ENCODE data around the gene TNNT2. TPM values are rescaled to one million over a fixed set of nuclear protein-coding genes. Genes with fewer than 3 reads are reported as not detected.

TNNT2 gene
- total RNA-seq, 1 donor from 2014 or later: 6.1 TPM

GRCh38 chr1:201329801-201330200 is 47.7 kb downstream of the TNNT2 start:
- Histone ChIP-seq H3K4me2 (ENCODE audit: low read length) (no peak overlapping the region), H3K36me3 (ENCODE audit: insufficient read depth, low read length) (no peaks in the 10 kb centered on the region), H4K20me1 (ENCODE audit: insufficient read depth, low read length) (no peaks in the 10 kb centered on the region), H3K27ac (ENCODE audit: low read depth, low read length) (no peak overlapping the region), H3K9me3 (ENCODE audit: insufficient read depth, low read depth, low read length) (no peaks in the 10 kb centered on the region), H2AFZ (ENCODE audit: low read depth, low read length) (no peak overlapping the region), H3K4me1 (ENCODE audit: insufficient read depth, low read length) (peaks cover 6% of the 10 kb centered on the region), H3K27me3 (ENCODE audit: insufficient read depth, low read length) (peaks cover 12% of the 10 kb centered on the region), H3K79me2 (ENCODE audit: insufficient read depth, low read length) (no peaks in the 10 kb centered on the region), H3K9ac (ENCODE audit: low read length) (no peak overlapping the region), H3K4me3 (ENCODE audit: insufficient read depth, low read depth, low read length) (no peak overlapping the region)
- Mint-ChIP-seq H3K36me3 (ENCODE audit: low read depth, unreplicated experiment) (peaks cover 2% of the 10 kb centered on the region), H3K27me3 (ENCODE audit: low read depth, unreplicated experiment) (peaks cover 63% of the 10 kb centered on the region), H3K4me1 (ENCODE audit: low read depth, unreplicated experiment) (no peaks in the 10 kb centered on the region), H3K9me3 (ENCODE audit: unreplicated experiment) (peaks cover 16% of the 10 kb centered on the region), H3K27ac (ENCODE audit: unreplicated experiment) (no peak overlapping the region), H3K4me3 (ENCODE audit: unreplicated experiment) (no peak overlapping the region)
- no peak for DNase-seq (ENCODE audit: low read depth)
- FAIRE-seq: no peak
- TF ChIP-seq CTCF (IDR thresholded peaks at IDR 0.05; ENCODE audit: insufficient read depth, low read depth, low read length): no peak
- TF ChIP-seq EZH2 (IDR thresholded peaks at IDR 0.05; ENCODE audit: insufficient read depth, low read length): no peak

GRCh38 chr1:201329286-201329685 is 48.2 kb downstream of the TNNT2 start:
- no peak overlapping the region for H3K4me3 Mint-ChIP-seq (ENCODE audit: unreplicated experiment)
- no peaks in the 10 kb centered on the region for H3K4me1 Mint-ChIP-seq (ENCODE audit: low read depth, unreplicated experiment)
- H3K27ac ChIP-seq (ENCODE audit: low read depth, low read length): no peak overlapping the region
- H3K9me3 ChIP-seq (ENCODE audit: insufficient read depth, low read depth, low read length): no peaks in the 10 kb centered on the region
- no peak for TF ChIP-seq CTCF (IDR thresholded peaks at IDR 0.05; ENCODE audit: insufficient read depth, low read depth, low read length)
- no peak for TF ChIP-seq EZH2 (IDR thresholded peaks at IDR 0.05; ENCODE audit: insufficient read depth, low read length)
- H3K27me3 Mint-ChIP-seq (ENCODE audit: low read depth, unreplicated experiment): peaks cover 61% of the 10 kb centered on the region
- H3K27me3 ChIP-seq (ENCODE audit: insufficient read depth, low read length): peaks cover 12% of the 10 kb centered on the region
- no peak overlapping the region for H3K4me2 ChIP-seq (ENCODE audit: low read length)
- H3K4me1 ChIP-seq (ENCODE audit: insufficient read depth, low read length): peaks cover 6% of the 10 kb centered on the region
- H2AFZ ChIP-seq (ENCODE audit: low read depth, low read length): no peak overlapping the region
- H3K27ac Mint-ChIP-seq (ENCODE audit: unreplicated experiment): no peak overlapping the region
- H3K4me3 ChIP-seq (ENCODE audit: insufficient read depth, low read depth, low read length): no peak overlapping the region
- H3K36me3 Mint-ChIP-seq (ENCODE audit: low read depth, unreplicated experiment): peaks cover 2% of the 10 kb centered on the region
- H3K36me3 ChIP-seq (ENCODE audit: insufficient read depth, low read length): no peaks in the 10 kb centered on the region
- H3K9ac ChIP-seq (ENCODE audit: low read length): no peak overlapping the region
- no peaks in the 10 kb centered on the region for H3K79me2 ChIP-seq (ENCODE audit: insufficient read depth, low read length)
- FAIRE-seq (no peak), DNase-seq (ENCODE audit: low read depth) (peak; percentile 39)
- H3K9me3 Mint-ChIP-seq (ENCODE audit: unreplicated experiment): peaks cover 16% of the 10 kb centered on the region
- no peaks in the 10 kb centered on the region for H4K20me1 ChIP-seq (ENCODE audit: insufficient read depth, low read length)

GRCh38 chr1:201328576-201328975 is 48.9 kb downstream of the TNNT2 start:
- Mint-ChIP-seq H3K4me3 (ENCODE audit: unreplicated experiment) (no peak overlapping the region), H3K27me3 (ENCODE audit: low read depth, unreplicated experiment) (peaks cover 64% of the 10 kb centered on the region), H3K4me1 (ENCODE audit: low read depth, unreplicated experiment) (no peaks in the 10 kb centered on the region), H3K27ac (ENCODE audit: unreplicated experiment) (no peak overlapping the region), H3K36me3 (ENCODE audit: low read depth, unreplicated experiment) (peaks cover 2% of the 10 kb centered on the region), H3K9me3 (ENCODE audit: unreplicated experiment) (peaks cover 16% of the 10 kb centered on the region)
- no peak overlapping the region for H3K4me3 ChIP-seq (ENCODE audit: insufficient read depth, low read depth, low read length)
- no peak overlapping the region for H3K4me2 ChIP-seq (ENCODE audit: low read length)
- H3K79me2 ChIP-seq (ENCODE audit: insufficient read depth, low read length): no peaks in the 10 kb centered on the region
- H3K27me3 ChIP-seq (ENCODE audit: insufficient read depth, low read length): peaks cover 14% of the 10 kb centered on the region
- H3K27ac ChIP-seq (ENCODE audit: low read depth, low read length): no peak overlapping the region
- FAIRE-seq: no peak
- H3K36me3 ChIP-seq (ENCODE audit: insufficient read depth, low read length): no peaks in the 10 kb centered on the region
- H3K4me1 ChIP-seq (ENCODE audit: insufficient read depth, low read length): peaks cover 6% of the 10 kb centered on the region
- TF ChIP-seq EZH2 (IDR thresholded peaks at IDR 0.05; ENCODE audit: insufficient read depth, low read length) (no peak), CTCF (IDR thresholded peaks at IDR 0.05; ENCODE audit: insufficient read depth, low read depth, low read length) (no peak)
- H3K9ac ChIP-seq (ENCODE audit: low read length): no peak overlapping the region
- no peaks in the 10 kb centered on the region for H4K20me1 ChIP-seq (ENCODE audit: insufficient read depth, low read length)
- DNase-seq (ENCODE audit: low read depth): no peak
- H2AFZ ChIP-seq (ENCODE audit: low read depth, low read length): no peak overlapping the region
- no peaks in the 10 kb centered on the region for H3K9me3 ChIP-seq (ENCODE audit: insufficient read depth, low read depth, low read length)
